Measurements from ENCODE around the gene LZIC.

The LZIC gene

GRCh38 chr1:9910076-9910422 is 33.1 kb downstream of the LZIC start, which contains the start of gene CTNNBIP1:
CTNNBIP1 (minus strand) TSS chr1:9910269; CDS start chr1:9872064, 38,205 bp downstream.
- DNase-seq, result no peak

GRCh38 chr1:9909234-9910046 is 33.8 kb downstream of the LZIC start:
- peak; percentile 69 for DNase-seq

- DNase-seq, result no peak
Observed at GRCh38 chr1:9908871-9909233, 34.3 kb downstream of the LZIC start.

- no peak for DNase-seq
Observed at GRCh38 chr1:9907441-9907840, 35.8 kb downstream of the LZIC start.

DNA sequence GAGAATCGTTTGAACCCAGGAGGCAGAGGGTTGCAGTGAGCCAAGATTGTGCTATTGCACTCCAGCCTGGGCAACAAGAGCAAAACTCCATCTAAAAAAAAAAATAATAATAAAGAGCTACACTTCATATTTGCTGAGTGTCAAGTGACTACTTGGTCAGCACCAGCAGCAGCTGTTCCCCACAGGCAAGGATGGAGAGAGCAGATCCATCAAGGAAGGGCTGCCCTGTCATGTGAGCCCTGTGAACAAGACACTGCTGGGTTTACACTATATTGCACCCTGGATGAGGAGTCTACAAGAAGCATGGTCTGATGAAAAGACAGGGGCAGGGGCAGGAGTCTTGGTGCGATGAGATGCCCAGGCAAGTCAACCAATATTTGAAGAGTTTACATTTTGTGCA is 36.7 kb downstream of the LZIC start:
- no peak for DNase-seq

GRCh38 chr1:9905010-9905409 is 38.2 kb downstream of the LZIC start:
- no peak for DNase-seq

GRCh38 chr1:9904596-9904995 is 38.6 kb downstream of the LZIC start:
- no peak for DNase-seq

DNA sequence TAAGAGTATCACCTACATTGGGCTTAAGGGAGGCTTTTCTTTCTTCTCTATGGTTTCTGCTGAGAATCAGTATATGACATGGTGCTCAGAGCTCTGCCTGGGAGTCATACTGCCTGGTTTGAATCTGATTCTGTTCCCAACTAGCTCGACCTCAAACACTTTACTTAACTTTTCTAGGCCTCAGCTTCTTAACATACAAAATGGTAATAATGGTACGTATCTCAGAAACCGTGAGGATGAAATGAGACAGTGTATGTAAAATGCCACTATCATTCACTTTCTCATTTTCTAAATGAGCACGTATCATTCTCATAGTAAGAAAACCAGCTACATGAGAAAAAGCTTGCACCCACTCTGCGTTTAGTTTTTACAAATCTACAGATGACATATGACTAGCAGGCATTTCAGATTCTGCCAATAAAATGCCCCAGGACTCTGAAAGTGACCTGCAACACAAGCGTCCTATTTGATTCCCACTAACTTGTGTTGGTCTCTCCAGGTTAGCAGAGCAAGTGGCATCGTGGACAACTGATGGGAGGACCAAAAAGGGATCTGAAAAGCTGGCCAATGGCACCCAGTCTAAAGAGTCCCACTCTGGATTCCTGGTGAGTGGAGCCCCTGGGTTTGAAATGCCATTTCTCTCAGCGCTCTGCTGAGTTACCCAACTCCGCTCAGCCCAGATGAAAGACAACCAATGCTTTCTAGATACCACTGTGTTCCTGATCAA is 39.2 kb downstream of the LZIC start:
- DNase-seq, result peak; percentile 85

- DNase-seq, result no peak
Observed at GRCh38 chr1:9902060-9902452, 41.1 kb downstream of the LZIC start.

DNA sequence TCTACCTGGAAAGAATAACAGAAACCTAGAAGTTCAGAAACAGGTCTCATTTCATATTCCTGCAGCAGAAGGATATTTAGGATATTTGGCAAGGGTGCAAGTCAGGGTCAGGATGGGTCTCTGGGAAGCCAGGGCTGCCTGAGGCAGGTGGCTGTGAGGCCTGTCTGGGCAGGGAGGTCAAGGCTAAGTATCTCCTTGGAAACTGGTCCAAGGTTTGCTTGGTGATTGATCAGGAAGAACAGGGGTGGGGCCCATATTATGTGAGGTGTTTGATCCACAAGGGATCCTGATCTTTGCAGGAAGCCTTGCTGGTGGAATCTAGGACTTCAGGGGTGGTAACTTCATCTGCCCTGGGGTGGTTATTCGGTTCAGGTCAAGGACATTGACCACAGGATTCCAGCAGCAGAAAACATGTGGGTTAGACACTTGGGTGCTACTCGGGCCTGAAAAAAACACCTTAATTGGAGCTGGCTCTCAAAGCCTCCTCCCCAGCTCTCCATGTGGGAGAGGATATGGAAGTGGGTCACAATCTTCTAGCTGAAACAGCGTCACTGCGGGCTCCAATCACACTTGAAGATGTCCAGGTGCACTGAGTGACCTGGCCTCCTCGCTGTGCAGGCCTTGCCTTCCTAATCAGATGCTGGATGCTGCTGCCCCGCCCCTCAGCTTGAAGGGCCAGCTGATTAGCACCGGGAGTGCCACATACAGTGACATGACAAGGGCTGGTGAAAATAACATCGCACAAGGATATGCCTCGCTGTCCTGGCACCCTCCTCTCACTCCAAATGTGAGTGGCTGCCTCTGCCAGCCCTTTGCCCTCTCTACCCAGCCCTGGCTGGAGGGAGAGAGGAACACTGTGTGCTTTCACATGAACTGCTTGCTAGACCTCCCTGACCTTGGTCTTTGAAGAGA is 41.8 kb downstream of the LZIC start:
- no peak for DNase-seq

DNA sequence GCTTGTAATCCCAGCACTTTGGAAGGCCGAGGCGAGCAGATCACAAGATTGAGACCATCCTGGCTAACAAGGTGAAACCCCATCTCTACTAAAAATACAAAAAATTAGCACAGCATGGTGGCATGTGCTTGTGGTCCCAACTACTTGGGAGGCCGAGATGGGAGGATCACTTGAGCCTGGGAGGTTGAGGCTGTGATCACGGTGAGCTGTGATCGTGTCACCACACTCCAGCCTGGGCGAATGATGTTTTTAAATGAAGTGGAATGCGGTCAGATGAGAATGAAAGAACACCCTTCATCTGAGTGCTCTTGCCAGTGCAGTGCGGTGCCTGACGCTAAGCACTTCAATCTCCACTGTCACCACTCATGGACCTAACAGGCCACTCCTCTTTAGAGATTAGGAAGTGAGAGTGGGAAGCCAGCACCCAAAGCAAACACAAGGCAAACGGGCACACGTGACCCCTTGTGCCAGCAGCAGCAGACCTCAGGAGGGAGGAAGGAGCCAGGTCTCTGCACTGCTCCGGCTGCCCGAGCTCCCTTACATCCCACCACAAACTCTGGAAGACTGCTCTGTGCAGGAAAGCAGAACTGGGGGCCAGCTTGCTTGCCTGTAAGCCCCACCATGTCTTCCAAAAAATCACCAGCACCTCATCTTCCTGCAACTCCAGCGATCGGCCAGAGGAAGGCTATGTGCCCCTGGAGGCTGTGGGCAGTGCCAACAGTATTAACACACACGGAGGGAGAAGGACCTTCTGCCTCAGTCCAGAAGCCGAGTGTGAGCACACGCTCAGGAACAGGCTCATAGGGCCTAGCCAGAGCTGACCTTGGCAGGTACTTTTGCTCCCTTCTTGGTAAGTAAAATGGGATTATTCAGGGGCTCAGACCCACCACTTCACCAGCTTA is 42.8 kb downstream of the LZIC start:
- DNase-seq, result no peak

DNA sequence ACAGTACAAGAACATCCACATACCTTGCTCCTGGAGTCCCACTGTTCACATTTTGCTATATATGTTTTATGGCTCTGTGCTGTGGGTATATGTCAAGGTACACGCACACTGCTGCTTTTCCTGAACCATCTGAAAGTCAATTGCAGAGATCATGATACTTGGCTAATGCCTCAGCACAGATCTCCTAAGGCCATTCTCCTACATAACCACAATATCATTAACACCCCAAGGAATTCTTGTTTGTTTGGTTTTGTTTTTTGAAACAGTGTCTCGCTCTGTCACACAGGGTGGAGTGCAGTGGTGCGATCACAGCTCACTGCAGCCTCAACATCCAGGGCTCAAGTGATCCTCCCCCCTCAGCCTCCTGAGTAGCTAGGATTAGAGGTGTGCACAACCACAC is 49.1 kb downstream of the LZIC start:
- no peak for DNase-seq

DNA sequence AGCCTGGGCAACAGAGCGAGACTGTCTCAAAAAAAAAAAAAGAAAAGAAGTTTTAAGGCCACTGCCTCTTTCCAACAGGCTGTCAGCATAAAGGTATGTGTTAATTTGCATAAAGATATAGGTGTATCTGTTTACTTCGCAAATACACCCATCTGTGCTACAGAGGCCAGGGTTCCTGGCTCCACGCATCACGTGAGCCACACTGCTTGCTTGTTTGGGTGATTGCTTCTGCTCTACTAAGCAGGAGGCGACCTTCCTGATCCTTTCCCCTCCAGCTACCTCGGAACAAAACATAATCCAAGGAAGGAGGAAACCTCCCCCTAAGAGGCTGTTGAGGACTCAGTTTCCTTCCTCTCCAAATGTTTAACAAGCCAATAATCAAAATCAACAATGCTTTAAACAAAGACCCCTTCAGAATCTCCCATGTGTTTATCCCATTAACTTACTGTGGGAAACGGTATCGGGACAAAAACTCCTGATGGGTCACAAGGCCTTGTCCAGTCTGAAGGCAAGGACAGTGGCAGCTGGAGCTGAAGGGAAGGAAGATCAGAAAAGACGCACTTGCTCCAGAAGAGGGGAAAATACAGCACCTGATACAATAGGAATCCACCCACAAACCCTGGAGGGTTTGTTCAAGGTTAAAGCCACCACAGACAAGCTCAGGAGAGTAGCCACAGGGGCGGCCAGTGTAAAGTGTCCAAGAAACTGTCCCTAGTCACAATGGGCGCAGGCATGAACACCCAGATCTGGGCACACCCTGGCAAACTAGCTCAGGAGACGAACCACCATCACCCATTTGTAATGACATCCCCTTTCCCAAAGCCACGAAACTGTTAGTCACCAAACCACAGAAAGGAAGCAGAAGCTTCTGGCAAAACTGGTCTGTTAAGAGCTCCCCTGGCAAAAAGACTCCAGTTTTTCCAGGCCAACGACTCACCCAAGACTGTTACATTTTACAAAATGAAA is 50.3 kb downstream of the LZIC start:
- no peak for DNase-seq

DNA sequence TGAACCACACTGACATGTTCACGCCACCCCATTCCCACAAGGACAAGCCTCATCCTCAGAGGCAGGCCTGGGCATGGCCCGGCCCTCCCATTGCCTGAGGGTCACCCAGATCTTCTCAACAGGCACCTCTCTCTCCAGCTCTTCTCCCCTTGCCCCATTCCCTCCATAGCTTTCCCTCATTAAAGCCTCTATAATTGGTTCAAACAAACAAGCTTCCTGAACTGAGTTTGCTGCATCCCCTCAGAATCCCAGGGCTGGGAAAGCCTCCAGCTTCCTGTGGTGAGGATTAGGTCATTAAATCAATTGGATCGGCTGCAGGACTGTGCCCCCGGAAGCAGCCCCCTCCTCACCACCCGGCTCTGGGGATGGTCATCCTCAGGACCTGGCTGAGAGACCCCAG is 52.0 kb downstream of the LZIC start:
- DNase-seq, result no peak

GRCh38 chr1:9890224-9890731 is 52.9 kb downstream of the LZIC start:
- DNase-seq, result no peak

DNA sequence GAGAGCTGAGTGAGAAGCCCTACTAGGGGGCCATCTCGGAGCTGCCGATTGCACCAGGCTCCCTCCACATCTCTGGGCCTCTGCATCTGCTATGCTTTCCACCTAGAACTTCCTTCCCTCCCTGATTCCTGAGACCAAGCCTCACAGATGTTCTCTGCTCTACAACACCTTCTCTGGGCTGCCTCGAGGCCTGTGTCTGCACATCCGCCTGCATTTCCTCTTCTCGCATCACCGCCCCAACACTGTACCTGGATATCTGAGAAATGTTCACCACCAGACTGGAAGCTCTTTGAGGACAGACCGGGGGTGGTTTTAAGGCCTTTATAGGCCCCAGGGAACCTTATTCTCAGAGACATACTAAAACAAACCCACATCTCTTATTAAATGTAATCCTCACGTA is 53.8 kb downstream of the LZIC start:
- DNase-seq, result no peak

GRCh38 chr1:9888886-9889285 is 54.3 kb downstream of the LZIC start:
- DNase-seq, result no peak

DNA sequence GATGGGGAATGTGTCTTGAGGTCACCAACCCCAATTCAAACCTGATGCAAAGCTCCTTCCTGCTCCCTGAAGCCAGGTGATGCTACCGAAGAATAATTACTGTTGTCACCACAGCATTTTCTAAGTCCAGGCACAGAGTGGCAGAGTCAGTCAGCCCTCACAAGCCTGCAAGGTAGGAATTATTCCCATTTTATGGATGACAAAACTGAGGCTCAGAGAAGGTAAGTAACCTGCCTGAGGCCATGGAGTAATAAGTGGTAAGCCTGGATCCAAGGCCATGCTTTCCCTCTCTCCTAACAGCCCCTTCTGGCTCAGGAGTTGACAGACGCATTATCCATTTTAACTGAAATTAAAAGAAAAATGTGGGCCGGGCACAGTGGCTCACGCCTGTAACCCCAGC is 56.1 kb downstream of the LZIC start:
- DNase-seq, result no peak

GRCh38 chr1:9886092-9886742 is 57.0 kb downstream of the LZIC start:
- DNase-seq, result no peak

- no peak for DNase-seq
Observed at GRCh38 chr1:9884805-9885204, 58.4 kb downstream of the LZIC start.
